ENCODE results near the gene PKD2L1. TPM values are rescaled to one million over a fixed set of nuclear protein-coding genes. Genes with fewer than 3 reads are reported as not detected.
"Not testable (repeated sequence)": the region's sequence is repeated elsewhere in the genome, so short reads cannot be mapped to it uniquely, and the experiment has no call there.

The PKD2L1 gene
- total RNA-seq, 1 donor from 2014 or later = not detected

GRCh38 chr10:100287756-100288155 lies 42.3 kb downstream of the PKD2L1 start:
- Mint-ChIP-seq H3K27ac (no peak overlapping the region), H3K4me3 (ENCODE audit: low read depth) (peak overlapping the region; percentile 40), H3K27me3 (peaks cover 22% of the 10 kb centered on the region), H3K4me1 (ENCODE audit: low read depth) (peaks cover 12% of the 10 kb centered on the region), H3K9me3 (ENCODE audit: low read depth) (no peaks in the 10 kb centered on the region), H3K36me3 (ENCODE audit: insufficient read depth) (peaks cover 1% of the 10 kb centered on the region)
- no peak for DNase-seq (ENCODE audit: low spot score, unreplicated experiment)
- TF ChIP-seq, protein P1, sequence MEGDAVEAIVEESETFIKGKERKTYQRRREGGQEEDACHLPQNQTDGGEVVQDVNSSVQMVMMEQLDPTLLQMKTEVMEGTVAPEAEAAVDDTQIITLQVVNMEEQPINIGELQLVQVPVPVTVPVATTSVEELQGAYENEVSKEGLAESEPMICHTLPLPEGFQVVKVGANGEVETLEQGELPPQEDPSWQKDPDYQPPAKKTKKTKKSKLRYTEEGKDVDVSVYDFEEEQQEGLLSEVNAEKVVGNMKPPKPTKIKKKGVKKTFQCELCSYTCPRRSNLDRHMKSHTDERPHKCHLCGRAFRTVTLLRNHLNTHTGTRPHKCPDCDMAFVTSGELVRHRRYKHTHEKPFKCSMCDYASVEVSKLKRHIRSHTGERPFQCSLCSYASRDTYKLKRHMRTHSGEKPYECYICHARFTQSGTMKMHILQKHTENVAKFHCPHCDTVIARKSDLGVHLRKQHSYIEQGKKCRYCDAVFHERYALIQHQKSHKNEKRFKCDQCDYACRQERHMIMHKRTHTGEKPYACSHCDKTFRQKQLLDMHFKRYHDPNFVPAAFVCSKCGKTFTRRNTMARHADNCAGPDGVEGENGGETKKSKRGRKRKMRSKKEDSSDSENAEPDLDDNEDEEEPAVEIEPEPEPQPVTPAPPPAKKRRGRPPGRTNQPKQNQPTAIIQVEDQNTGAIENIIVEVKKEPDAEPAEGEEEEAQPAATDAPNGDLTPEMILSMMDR (IDR thresholded peaks at IDR 0.05; ENCODE audit: unreplicated experiment) = no peak

GRCh38 chr10:100286051-100287033 lies 43.7 kb downstream of the PKD2L1 start, which contains the start of gene BLOC1S2:
Gene BLOC1S2 (minus strand): TSS chr10:100286680. CDS start chr10:100286659, 21 bp downstream.
- H3K9me3 Mint-ChIP-seq (ENCODE audit: low read depth) = no peaks in the 10 kb centered on the region
- peak within 1 kb of the TSS; percentile 99 for H3K4me3 Mint-ChIP-seq (ENCODE audit: low read depth)
- TF ChIP-seq, protein P1 (IDR thresholded peaks at IDR 0.05; ENCODE audit: unreplicated experiment) = peak; percentile 16
- peaks cover 12% of the 10 kb centered on the region for H3K4me1 Mint-ChIP-seq (ENCODE audit: low read depth)
- peaks cover 11% of the 10 kb centered on the region for H3K27me3 Mint-ChIP-seq
- peak within 1 kb of the TSS; percentile 93 for H3K27ac Mint-ChIP-seq
- H3K36me3 Mint-ChIP-seq (ENCODE audit: insufficient read depth) = peaks cover 1% of the 10 kb centered on the region
- peak; percentile 85 for DNase-seq (ENCODE audit: low spot score, unreplicated experiment)

DNA sequence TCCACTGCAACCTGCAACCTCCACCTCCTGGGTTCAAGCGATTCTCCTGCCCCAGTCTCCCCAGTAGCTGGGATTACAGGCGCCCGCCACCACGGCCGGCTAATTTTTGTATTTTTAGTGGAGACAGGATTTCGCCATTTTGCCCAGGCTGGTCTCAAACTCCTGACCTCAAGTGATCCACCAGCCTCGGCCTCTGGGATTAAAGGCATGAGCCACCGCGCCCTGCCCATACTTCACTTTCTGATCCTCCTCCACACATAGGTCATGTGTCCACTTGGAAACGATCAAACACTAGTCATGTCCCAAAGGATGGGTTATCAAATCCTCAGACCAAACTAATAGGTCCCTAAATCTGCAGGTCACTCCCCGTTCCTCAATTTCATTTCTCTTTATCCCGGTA lies 44.7 kb downstream of the PKD2L1 start:
- Mint-ChIP-seq H3K4me3 (ENCODE audit: low read depth) (peak overlapping the region; percentile 99), H3K4me1 (ENCODE audit: low read depth) (peaks cover 12% of the 10 kb centered on the region), H3K27ac (peak overlapping the region; percentile 93)
- H3K9me3 Mint-ChIP-seq (ENCODE audit: low read depth); H3K36me3 Mint-ChIP-seq (ENCODE audit: insufficient read depth); H3K27me3 Mint-ChIP-seq; DNase-seq (ENCODE audit: low spot score, unreplicated experiment): not testable (repeated sequence)

DNA sequence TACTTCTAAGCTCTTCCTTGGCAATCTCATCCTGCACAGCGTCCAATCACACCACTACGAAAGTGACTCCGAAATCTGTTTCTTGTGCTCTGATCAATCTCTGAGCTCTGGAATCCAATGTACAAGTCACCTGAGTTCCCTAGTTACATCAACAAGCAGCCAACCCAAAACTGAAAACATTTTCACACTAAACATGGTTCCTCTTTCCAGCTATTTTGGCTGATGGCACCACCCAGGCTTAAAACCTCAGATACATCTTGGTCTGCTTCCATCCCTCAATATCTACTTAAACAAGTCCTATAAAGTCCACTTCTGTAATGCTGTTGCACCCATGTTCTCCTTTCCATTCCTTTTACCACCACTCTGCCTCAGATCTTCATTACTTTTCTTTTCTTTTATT lies 47.1 kb downstream of the PKD2L1 start:
- no peak for DNase-seq (ENCODE audit: low spot score, unreplicated experiment)
- Mint-ChIP-seq H3K27me3 (no peaks in the 10 kb centered on the region), H3K4me3 (ENCODE audit: low read depth) (no peak overlapping the region), H3K4me1 (ENCODE audit: low read depth) (peaks cover 12% of the 10 kb centered on the region), H3K9me3 (ENCODE audit: low read depth) (no peaks in the 10 kb centered on the region), H3K27ac (no peak overlapping the region), H3K36me3 (ENCODE audit: insufficient read depth) (peaks cover 17% of the 10 kb centered on the region)
- TF ChIP-seq, protein P1 (IDR thresholded peaks at IDR 0.05; ENCODE audit: unreplicated experiment) = no peak

DNA sequence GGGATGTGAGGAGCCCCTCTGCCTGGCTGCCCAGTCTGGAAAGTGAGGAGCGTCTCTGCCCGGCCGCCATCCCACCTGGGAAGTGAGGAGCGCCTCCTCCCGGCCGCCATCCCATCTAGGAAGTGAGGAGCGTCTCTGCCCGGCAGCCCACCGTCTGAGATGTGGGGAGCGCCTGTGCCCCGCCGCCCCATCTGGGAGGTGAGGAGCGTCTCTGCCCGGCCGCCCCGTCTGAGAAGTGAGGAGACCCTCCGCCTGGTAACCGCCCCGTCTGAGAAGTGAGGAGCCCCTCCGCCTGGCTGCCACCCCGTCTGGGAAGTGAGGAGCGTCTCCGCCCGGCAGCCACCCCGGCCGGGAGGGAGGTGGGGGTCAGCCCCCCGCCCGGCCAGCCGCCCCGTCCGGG lies 53.1 kb downstream of the PKD2L1 start:
- not testable (repeated sequence) for H3K4me1 Mint-ChIP-seq (ENCODE audit: low read depth)

DNA sequence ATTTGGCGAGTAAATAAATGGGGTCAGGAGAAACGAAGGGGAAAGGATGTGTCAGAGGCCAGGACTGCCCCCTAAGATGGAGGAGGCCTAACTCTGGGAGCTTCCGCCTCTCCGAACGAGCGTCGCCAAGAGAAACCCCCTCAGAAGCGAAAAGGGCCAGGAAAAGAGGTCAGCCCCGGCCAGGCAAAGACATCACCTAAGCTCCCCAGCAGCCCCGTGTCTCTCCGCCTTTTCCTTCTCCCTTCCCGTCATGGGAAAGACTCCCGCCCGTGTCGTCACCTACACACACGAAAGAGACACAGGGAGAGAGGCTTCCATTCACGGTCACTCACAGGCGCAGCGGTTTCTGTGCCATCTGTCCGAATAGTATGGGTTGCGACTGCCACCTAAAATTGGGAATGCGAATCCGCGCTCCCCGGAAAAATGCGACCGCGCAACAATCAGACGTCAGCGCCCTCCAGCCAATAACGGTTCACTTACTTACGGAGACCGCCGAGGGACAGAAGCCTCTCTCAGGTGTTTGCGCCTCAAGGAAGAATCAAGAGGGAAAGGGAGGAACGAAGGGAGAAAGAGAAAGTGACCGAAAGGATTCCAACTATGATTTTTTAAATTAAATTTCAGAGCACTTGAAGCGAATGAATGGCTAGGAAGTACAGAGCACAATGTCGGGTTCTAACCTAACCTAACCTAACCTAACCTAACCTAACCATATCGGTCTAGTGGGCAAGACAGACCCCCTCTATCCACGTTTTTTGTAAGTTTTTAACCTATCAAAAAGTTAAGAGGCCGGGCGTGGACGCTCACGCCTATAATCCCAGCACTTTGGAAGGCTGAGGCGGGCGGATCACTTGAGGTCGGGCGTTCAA lies 62.6 kb downstream of the PKD2L1 start, which contains the start of gene CWF19L1:
Gene CWF19L1, minus strand, starts transcription at position 400 of the 866 bp plus-strand sequence. Its CDS starts 45 bp downstream, at position 355.
- peaks cover 4% of the 10 kb centered on the region for H3K9me3 Mint-ChIP-seq (ENCODE audit: low read depth)
- H3K27me3 Mint-ChIP-seq = no peaks in the 10 kb centered on the region
- TF ChIP-seq, protein P1 (IDR thresholded peaks at IDR 0.05; ENCODE audit: unreplicated experiment) = no peak
- peaks cover 6% of the 10 kb centered on the region for H3K4me1 Mint-ChIP-seq (ENCODE audit: low read depth)
- H3K4me3 Mint-ChIP-seq (ENCODE audit: low read depth) = peak within 1 kb of the TSS; percentile 99
- peak; percentile 49 for DNase-seq (ENCODE audit: low spot score, unreplicated experiment)
- H3K36me3 Mint-ChIP-seq (ENCODE audit: insufficient read depth) = peaks cover 2% of the 10 kb centered on the region
- peak within 1 kb of the TSS; percentile 100 for H3K27ac Mint-ChIP-seq

More for the DNA sequence above, 53.1 kb downstream of the PKD2L1 start:
- not testable (repeated sequence) for H3K27ac Mint-ChIP-seq; DNase-seq (ENCODE audit: low spot score, unreplicated experiment); H3K27me3 Mint-ChIP-seq; H3K4me3 Mint-ChIP-seq (ENCODE audit: low read depth); H3K9me3 Mint-ChIP-seq (ENCODE audit: low read depth)
- H3K36me3 Mint-ChIP-seq (ENCODE audit: insufficient read depth) = peaks cover 25% of the 10 kb centered on the region
